Endothelial cell of hepatic sinusoid (primary cell): ENCODE data around the gene GGA2.
"Not testable (repeated sequence)": the region's sequence is repeated elsewhere in the genome, so short reads cannot be mapped to it uniquely, and the experiment has no call there.

Experiments
- in situ Hi-C: cut with HindIII; loops from 2 replicates; pipeline ENCODE4 v1.10.0; 2017; ENCODE audit warnings: low sequenced_read_pairs

Gene GGA2

DNA sequence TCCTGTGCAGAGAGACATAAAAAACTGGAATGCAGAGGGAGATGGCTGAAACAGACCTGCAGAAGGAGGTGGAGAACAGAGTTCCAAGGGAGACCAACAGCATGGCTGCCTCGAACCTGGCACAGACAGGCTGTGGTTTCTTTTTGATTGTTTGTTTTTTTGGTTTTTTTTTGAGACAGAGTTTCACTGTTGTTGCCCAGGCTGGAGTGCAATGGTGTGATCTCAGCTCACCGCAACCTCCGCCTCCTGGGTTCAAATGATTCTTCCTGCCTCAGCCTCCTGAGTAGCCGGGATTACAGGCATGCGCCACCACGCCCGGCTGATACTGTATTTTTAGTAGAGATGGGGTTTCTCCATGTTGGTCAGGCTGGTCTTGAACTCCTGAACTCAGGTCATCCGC, 26.8 kb downstream of the GGA2 start:
- in situ Hi-C loops, result not testable (repeated sequence)

DNA sequence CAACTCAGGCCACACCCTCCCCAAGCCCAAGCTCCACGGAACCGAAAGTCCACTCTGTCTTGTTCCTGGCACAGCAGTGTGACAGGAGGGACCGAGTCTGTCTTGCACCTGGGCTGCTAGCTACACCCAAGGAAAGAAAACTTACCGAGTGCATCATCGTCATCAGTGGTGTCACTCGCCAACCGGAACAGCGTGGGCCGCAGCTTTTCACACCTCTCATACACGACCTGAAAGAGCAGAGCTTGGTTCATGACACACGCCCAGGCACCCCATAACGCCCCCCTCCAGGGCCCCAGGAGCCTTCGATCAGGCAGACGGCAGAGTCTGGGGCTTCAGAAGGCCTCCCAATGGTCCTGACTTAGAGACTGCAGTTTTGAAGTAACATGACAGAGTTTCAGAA, 27.5 kb downstream of the GGA2 start:
- in situ Hi-C loops, result no loop called here

- in situ Hi-C loops, result no loop called here
These were observed 30.0 kb downstream of the GGA2 start for GRCh38 chr16:23480257-23480656.

DNA sequence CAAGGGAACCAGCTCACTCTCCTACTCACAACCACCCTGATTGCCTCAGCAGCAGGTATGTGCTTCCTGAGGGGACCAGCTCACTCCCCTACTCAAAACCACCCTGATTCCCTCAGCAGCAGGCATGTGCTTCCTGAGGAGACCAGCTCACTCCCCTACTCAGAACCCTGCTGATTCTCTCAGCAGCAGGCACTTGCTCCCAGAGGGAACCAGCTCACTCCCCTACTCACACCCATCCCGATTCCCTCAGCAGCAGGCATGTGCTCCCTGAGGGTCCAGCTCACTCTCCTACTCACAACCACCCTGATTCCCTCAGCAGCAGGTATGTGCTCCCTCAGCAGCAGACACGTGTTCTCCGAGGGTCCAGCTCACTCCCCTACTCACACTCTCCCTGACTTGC, 31.2 kb downstream of the GGA2 start:
- in situ Hi-C loops, result no loop called here

- in situ Hi-C loops, result no loop called here
These were observed 31.7 kb downstream of the GGA2 start for GRCh38 chr16:23478566-23478965.

GRCh38 chr16:23476289-23476688, 34.0 kb downstream of the GGA2 start:
- in situ Hi-C loops, result no loop called here

- in situ Hi-C loops, result loop anchor here (5.0 kb wide), 2 partner anchors 37 to 73 kb away; no protein-coding TSS in a partner anchor
These were observed 40.5 kb downstream of the GGA2 start for GRCh38 chr16:23469814-23470213.

GRCh38 chr16:23466162-23466885, 44.0 kb downstream of the GGA2 start:
- in situ Hi-C loops, result loop anchor here (5.0 kb wide), 2 partner anchors 41 to 69 kb away; no protein-coding TSS in a partner anchor

DNA sequence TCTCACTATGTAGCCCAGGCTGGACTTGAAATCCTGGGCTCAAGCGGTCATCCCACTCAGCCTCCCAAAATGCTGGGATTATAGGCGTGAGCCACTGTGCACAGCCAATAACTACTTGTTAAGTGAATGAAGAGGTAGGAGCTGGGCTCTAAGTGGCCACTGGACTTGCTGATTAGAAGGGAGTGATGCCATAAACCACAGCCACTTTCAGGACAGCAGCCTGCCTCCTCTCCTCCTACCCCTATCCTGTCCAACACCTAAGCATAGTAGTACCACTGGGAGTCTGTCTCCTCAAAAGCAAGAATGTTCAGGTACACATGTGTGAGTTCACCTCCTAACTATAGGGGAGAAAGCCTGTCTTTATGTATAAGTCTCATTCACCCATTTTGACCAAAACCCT, 45.1 kb downstream of the GGA2 start:
- in situ Hi-C loops, result loop anchor here (5.0 kb wide), 2 partner anchors 42 to 68 kb away; no protein-coding TSS in a partner anchor

- in situ Hi-C loops, result no loop called here
These were observed 46.1 kb downstream of the GGA2 start for GRCh38 chr16:23464196-23464595.

GRCh38 chr16:23462994-23463393, 47.3 kb downstream of the GGA2 start:
- in situ Hi-C loops, result not testable (repeated sequence)

DNA sequence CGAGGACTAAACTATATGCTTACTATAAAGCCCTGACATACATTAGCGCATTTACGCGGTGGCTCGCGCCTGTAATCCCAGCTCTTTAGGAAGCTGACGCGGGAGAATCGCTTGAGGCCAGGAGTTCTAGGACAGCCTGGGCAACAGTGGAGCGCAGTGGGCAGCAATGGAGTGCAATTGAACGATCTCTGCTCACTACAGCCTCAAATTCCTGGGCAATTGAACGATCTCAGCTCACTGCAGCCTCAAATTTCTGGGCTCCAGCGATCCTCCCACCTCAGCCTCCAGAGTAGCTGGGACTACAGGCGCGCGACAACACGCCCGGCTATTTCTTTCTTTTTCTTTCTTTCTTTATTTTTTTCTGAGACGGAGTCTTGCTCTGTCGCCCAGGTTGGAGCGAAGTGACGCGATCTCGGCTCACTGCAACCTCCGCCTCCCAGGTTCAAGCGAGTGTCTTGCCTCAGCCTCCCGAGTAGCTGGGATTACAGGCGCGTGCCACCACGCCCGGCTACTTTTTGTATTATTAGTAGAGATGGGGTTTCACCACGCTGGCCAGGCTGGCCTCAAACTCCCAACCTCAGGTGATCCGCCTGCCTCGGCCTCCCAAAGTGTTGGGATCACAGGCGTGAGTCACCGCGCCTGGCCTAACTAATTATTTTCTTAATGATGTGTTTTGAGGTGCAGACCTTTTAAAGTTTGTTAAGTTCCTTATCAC, 56.8 kb downstream of the GGA2 start:
- in situ Hi-C loops, result no loop called here

GRCh38 chr16:23452572-23453337, 57.5 kb downstream of the GGA2 start, which contains the start of gene COG7:
COG7 (minus strand) TSS chr16:23453189; CDS start chr16:23452994, 195 bp downstream.
- in situ Hi-C loops, result no loop called here

DNA sequence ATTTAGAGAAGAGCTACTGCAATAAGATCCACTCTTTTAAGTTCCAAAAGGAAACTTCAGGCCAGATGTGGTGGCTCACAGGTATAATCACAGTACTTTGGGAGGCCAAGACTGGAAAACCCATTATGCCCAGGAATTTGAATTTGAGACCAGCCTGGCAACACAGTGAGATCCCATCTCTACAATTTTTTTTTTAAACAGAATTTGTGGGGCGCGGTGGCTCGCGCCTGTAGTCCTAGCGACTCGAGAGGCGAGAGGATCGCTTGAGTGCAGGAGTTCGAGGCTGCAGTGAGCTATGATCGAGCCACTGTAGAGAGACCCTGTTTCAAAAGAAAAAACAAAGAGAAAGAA, 58.1 kb downstream of the GGA2 start:
- in situ Hi-C loops, result no loop called here

DNA sequence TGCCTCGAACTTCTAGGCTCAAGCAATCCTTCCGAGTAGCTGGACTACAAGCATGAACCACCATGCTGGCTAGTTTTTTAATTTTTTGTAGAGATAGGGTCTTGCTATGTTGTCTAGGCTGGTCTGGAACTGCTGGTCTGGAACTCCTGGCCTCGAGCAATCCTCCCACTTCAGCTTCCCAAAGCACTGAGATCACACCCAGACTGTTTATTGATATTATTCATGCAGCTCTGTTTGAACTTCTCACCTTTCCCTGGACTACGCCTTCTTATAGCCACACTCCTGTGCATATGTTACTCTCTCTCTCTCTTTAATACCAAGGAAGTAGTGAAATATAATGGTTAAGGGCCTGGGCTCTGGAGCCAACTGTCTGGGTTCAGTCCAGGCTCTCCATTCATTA, 61.9 kb downstream of the GGA2 start:
- in situ Hi-C loops, result loop anchor here (25.0 kb wide), 1 partner anchor 286 kb away; no protein-coding TSS in a partner anchor

DNA sequence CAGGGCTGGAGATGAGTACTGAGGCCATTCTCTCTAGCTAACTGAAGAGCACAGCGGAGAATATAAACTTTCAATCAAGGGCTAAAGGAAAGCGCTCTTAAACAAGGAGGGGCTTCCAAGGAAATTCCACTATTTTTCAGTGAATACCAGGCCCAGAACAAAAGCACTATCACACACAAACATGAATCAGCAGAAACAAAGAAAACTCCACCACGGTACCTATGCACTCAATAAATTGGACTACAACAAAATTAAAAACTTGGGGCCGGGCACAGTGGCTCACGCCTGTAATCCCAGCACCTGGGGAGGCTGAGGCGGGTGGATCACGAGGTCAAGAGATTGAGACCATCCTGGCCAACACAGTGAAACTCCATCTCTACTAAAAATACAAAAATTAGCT, 72.8 kb downstream of the GGA2 start:
- in situ Hi-C loops, result loop anchor here (25.0 kb wide), 1 partner anchor 275 kb away; no protein-coding TSS in a partner anchor

DNA sequence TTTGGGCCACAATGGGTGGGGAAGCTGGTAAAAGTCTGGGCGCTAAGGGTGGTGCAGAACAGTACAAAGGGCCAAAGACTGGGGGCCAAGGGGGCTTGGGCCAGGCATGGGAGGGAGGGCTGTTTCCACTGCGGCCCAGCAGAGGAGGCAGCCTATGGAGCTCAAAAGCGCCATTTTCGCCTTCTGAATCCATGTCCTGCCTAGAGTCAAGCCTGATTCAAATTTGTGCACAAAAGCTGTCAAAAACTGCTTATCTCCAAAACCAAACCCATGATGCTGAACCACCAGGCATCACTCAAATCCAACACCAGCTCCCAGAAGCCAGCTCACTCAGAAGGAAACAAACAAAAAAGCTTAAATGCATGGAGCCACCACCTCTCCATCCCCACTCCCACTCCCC, 73.3 kb downstream of the GGA2 start:
- in situ Hi-C loops, result loop anchor here (25.0 kb wide), 1 partner anchor 275 kb away; no protein-coding TSS in a partner anchor

DNA sequence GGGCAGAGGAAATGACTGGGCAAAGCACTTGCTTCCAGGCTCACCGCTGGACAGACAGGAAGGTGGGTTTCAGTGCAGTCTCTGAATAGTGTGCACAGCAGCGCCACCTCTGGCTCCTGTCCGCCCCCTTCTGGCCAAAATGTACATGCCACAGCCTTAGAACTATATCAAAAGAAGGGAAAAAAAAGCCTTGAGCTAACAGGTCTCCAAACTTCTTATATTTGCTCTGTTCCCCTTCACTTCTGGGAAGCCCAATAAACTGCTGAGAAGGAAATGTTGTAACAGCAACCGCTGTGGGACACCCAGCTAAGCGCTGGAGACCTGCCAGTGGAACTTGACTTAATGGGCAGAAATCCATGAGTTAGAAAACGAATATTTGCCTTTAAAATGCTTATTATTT, 74.8 kb downstream of the GGA2 start:
- in situ Hi-C loops, result loop anchor here (25.0 kb wide), 1 partner anchor 273 kb away; no protein-coding TSS in a partner anchor

- in situ Hi-C loops, result loop anchor here (25.0 kb wide), 1 partner anchor 272 kb away; no protein-coding TSS in a partner anchor
These were observed 75.9 kb downstream of the GGA2 start for GRCh38 chr16:23434380-23434779.

- in situ Hi-C loops, result loop anchor here (25.0 kb wide), 1 partner anchor 271 kb away; no protein-coding TSS in a partner anchor
These were observed 76.9 kb downstream of the GGA2 start for GRCh38 chr16:23433261-23433920.
